SK-N-MC (cell line): Measurements from ENCODE around the gene CACNA1C.

ENCODE experiments used
- EZH2 ChIP-seq: fragments of 200-600 bp; sonication (generic); IDR thresholded peaks from one replicate; pipeline ENCODE4 v1.6.1; 2017; ENCODE audit warnings: antibody characterized with exemption
- POLR2AphosphoS5 ChIP-seq: IDR thresholded peaks from 2 replicates; pipeline ENCODE4 v1.6.1; 2012; ENCODE audit warnings: mild to moderate bottlenecking, low read depth, low read length, borderline replicate concordance

DNA sequence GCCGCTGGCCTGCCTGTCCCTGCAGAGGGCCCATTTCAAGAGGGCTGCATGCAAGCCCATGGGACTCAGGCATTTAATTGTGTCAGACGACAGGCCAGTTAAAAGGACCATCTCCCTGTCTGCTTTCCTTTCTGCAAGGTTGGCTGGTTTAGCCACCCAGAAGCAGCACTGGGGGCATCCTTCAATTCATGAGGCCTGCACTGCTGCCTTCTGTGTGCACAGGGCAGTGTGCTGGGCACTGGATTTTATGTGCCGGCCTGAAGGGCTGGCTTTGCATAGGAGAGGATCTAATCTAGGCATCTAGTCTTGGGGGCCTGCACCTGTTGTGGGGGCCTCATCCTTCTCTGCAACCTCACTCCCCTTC, 627.9 kb downstream of the CACNA1C start:
- TF ChIP-seq POLR2AphosphoS5 (no peak), EZH2 (no peak)
